Left ventricle myocardium inferior (tissue), 1 donor: ENCODE results near the gene PTPRN2. TPM values are rescaled to one million over a fixed set of nuclear protein-coding genes. Genes with fewer than 3 reads are reported as not detected.

Source experiments
- DNase-seq: peaks from one replicate; pipeline ENCODE4 v3.0.0-alpha.2; 2020
- H3K27ac ChIP-seq: fragments of 200-600 bp; replicated peaks from 2 replicates; pipeline ENCODE4 v1.8.0; 2021
- H3K27me3 ChIP-seq: fragments of 200-600 bp; 2 replicates; pipeline ENCODE4 v1.8.0; 2021; ENCODE audit warnings: low read depth
- H3K36me3 ChIP-seq: fragments of 200-600 bp; 2 replicates; pipeline ENCODE4 v1.8.0; 2021
- H3K4me1 ChIP-seq: fragments of 200-600 bp; 2 replicates; pipeline ENCODE4 v1.8.0; 2021
- H3K4me3 ChIP-seq: fragments of 200-600 bp; 2 replicates; pipeline ENCODE4 v1.8.0; 2021; ENCODE audit warnings: mild to moderate bottlenecking, moderate library complexity
- H3K9me3 ChIP-seq: fragments of 200-600 bp; replicated peaks from 2 replicates; pipeline ENCODE4 v1.8.0; 2021
- intact Hi-C: fragments of 100-400 bp; cut with micrococcal nuclease; formaldehyde crosslinking; loops from one replicate; pipeline ENCODE4 v1.11.0; 2022
- total RNA-seq: library from RNA; stranded (reverse); fragmentation: NEBNext Ultra II Directional; extraction: Animal tissue kit (Norgen Biotek cat#: 25700); gene quantifications from one replicate; pipeline ENCODE4 v1.2.1, GENCODE V29; 2021
- TF ChIP-seq, protein P1 (sequence below): fragments of 200-600 bp; IDR thresholded peaks from 2 replicates; pipeline ENCODE4 v1.8.0; 2021; ENCODE audit warnings: antibody characterized with exemption, mild to moderate bottlenecking, borderline replicate concordance
- donor health status: DM: no; HTN: yes; CAD: no; lungs with severe emphysema.

PTPRN2 gene
- total RNA-seq, 1 donor from 2014 or later = 1.3 TPM

DNA sequence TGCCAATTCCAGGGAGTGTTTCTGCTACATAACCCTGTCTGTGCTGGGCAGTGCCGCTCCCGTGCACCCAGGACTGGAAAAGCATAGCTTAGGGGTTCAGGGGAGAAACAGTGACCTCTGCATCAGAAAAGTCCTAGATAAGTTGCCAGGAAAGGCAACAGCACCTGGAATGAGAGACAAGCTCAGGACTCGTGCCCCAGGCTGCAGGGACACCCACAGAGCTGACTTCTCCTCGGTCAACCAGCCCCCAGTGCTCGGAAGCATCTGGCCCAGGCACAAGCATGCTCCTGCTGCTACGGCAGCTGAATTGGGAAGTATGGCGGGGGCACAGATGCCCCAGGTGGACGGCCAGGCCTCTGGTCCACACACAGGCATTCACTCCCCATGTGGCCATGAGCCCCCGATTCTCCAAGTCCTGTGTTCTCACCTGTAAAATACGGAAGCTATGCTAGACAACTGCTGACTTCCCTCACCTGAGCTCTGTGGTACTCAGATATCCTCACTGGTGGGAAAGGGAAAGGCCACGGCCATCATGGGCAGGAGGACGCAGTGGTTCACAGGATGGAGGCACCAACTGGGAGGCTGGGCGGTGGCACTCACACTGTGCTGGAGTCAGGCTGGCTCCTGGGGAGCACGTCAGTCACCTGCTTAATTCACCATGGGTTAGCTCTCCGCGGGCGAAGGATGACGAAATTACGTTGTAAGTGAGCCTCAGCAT lies 220.5 kb downstream of the PTPRN2 start:
- Histone ChIP-seq H3K4me1 (no peaks in the 10 kb centered on the region), H3K9me3 (no peaks in the 10 kb centered on the region), H3K4me3 (no peak overlapping the region), H3K27ac (no peak overlapping the region), H3K27me3 (peaks cover 31% of the 10 kb centered on the region), H3K36me3 (no peaks in the 10 kb centered on the region)
- intact Hi-C loops = no loop called here
- TF ChIP-seq, protein P1, sequence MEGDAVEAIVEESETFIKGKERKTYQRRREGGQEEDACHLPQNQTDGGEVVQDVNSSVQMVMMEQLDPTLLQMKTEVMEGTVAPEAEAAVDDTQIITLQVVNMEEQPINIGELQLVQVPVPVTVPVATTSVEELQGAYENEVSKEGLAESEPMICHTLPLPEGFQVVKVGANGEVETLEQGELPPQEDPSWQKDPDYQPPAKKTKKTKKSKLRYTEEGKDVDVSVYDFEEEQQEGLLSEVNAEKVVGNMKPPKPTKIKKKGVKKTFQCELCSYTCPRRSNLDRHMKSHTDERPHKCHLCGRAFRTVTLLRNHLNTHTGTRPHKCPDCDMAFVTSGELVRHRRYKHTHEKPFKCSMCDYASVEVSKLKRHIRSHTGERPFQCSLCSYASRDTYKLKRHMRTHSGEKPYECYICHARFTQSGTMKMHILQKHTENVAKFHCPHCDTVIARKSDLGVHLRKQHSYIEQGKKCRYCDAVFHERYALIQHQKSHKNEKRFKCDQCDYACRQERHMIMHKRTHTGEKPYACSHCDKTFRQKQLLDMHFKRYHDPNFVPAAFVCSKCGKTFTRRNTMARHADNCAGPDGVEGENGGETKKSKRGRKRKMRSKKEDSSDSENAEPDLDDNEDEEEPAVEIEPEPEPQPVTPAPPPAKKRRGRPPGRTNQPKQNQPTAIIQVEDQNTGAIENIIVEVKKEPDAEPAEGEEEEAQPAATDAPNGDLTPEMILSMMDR = no peak
- no peak for DNase-seq

DNA sequence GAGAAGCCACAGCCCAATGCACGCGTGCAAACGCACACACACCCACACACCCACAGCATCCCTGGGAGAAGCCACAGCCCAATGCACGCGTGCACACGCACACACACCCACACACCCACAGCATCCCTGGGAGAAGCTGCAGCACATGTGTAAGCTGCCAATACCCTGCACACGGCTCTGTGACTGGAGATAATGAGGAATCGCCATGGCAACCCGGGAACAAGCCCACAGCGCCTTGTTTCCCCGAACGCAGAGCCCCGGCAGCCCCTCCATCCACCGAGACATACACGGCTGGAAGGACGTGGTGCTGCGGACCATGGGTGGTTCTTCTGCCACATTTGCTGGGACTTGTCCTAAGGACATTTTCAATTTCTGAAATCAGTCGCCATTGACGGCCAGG lies 221.3 kb downstream of the PTPRN2 start:
- TF ChIP-seq, protein P1 = no peak
- Histone ChIP-seq H3K4me1 (no peaks in the 10 kb centered on the region), H3K4me3 (no peak overlapping the region), H3K36me3 (no peaks in the 10 kb centered on the region), H3K27me3 (peaks cover 31% of the 10 kb centered on the region), H3K27ac (no peak overlapping the region), H3K9me3 (no peaks in the 10 kb centered on the region)
- DNase-seq = no peak
- intact Hi-C loops = no loop called here

DNA sequence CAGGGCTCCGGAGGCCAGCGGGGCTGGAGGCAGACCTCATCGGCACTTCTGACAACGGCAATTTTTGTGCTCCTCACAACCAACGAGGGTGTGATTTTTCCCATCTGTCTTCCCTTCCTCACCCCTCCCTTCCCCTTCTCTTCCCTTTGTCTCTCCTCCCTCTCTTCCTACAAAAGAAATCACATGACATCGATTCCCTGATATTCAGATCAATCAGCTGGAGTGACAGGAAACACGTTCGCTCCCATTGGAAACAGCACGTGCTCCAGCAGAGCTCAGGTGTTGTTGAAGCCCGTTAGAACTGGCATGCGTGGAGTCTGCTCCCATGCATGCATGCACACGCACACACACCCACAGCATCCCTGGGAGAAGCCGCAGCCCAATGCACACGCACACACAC lies 222.4 kb downstream of the PTPRN2 start:
- Histone ChIP-seq H3K36me3 (no peaks in the 10 kb centered on the region), H3K9me3 (no peaks in the 10 kb centered on the region)

DNA sequence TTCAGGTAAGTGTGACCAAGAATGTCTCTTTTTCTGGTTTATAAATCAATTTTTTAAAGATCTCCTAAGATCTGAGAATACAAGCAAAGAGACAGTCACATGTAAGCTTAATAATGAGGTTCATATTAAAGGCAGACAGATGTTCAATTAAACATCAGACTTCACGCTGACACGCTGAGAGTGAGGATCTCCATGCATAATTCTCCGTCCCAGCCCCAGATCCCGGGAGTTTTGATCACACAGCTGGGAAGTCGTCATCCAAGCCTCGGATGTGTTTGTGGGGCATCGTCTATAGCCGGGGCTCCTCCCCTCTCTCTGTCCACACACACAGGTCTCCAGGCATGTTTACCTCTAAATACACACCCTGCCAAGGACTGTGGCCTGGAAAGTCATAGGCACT lies 223.2 kb downstream of the PTPRN2 start:
- Histone ChIP-seq H3K9me3 (no peaks in the 10 kb centered on the region), H3K36me3 (no peaks in the 10 kb centered on the region), H3K27ac (no peak overlapping the region), H3K4me1 (no peaks in the 10 kb centered on the region), H3K4me3 (no peak overlapping the region), H3K27me3 (peaks cover 25% of the 10 kb centered on the region)
- TF ChIP-seq, protein P1 = no peak
- no peak for DNase-seq
- intact Hi-C loops = no loop called here

More for the DNA sequence above, 222.4 kb downstream of the PTPRN2 start:
- no peak for DNase-seq
- peaks cover 31% of the 10 kb centered on the region for H3K27me3 ChIP-seq
- H3K27ac ChIP-seq = no peak overlapping the region
- intact Hi-C loops = no loop called here
- H3K4me3 ChIP-seq = no peak overlapping the region
- no peaks in the 10 kb centered on the region for H3K4me1 ChIP-seq
- TF ChIP-seq, protein P1 = no peak

DNA sequence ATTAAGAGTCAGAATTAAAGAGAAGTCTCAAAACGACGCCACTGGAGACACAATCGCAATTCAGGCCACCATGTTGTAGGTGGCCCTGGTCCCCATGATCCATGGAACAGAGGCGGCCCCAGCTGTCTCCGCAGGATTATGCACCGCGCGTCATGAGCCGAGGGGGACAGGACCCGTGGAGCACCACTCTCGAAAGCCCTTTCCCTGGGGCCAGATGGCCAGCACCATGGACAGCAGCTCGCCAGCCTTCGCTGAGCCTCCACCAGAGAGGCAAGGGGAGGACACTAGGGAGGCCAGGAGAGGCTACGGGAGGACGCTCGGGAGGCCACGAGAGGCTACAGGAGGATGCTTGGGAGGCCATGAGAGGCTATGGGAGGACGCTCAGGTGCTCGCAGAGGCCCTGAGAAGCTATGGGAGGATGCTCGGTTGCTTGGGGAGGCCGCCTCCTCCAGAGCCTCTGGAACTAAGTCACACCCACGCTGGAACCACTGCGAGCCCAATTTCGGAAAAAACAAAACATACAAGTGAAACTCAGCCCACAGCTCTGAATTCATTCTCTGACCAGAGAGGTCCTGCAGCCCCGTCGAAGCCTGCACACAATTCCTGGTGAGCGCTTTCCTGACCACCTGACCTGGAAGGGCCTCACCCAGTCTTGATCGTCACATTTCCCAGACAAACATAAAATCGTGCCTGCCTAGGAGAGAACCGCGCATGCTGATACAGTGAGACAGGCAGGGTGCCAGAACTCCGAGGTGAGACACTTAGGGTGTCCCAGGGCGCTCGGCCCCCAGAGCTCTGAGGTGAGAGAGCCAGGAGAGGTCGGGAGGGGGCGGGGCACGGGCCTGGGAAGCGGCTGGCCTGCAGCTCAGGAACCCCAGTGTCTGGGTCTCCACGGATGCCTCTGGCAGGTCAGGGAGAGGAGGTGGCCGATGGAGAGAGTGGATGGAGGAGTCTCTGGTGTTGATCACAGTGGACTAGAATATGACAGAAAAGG lies 224.4 kb downstream of the PTPRN2 start:
- no peak for DNase-seq
- TF ChIP-seq, protein P1 = no peak
- no peaks in the 10 kb centered on the region for H3K9me3 ChIP-seq
- intact Hi-C loops = no loop called here
- H3K27ac ChIP-seq = no peak overlapping the region
- no peaks in the 10 kb centered on the region for H3K4me1 ChIP-seq
- H3K36me3 ChIP-seq = no peaks in the 10 kb centered on the region
- H3K27me3 ChIP-seq = peaks cover 25% of the 10 kb centered on the region
- H3K4me3 ChIP-seq = no peak overlapping the region
